HG02571 (cell line): ENCODE data around the gene ZNF611.
"Not testable (repeated sequence)": the region's sequence is repeated elsewhere in the genome, so short reads cannot be mapped to it uniquely, and the experiment has no call there.

Experiments used
- ATAC-seq: cut with Tn5 transposase; IDR thresholded peaks from one replicate; pipeline ENCODE4 v1.9.1; 2021; ENCODE audit warnings: mild to moderate bottlenecking, moderate library complexity; ENCODE audit not compliant: unreplicated experiment

ZNF611 gene

GRCh38 chr19:52687684-52688083 lies 47.2 kb downstream of the ZNF611 start:
- no peak for ATAC-seq

- no peak for ATAC-seq
Measured at GRCh38 chr19:52685811-52686210, 49.0 kb downstream of the ZNF611 start.

- ATAC-seq = not testable (repeated sequence)
Measured at GRCh38 chr19:52681216-52681615, 53.6 kb downstream of the ZNF611 start.

GRCh38 chr19:52679598-52679997 lies 55.2 kb downstream of the ZNF611 start:
- ATAC-seq = no peak

- ATAC-seq = not testable (repeated sequence)
Measured at GRCh38 chr19:52675239-52675638, 59.6 kb downstream of the ZNF611 start.

- ATAC-seq = no peak
Measured at GRCh38 chr19:52673014-52673413, 61.8 kb downstream of the ZNF611 start.

- ATAC-seq = no peak
Measured at GRCh38 chr19:52670046-52670445, 64.8 kb downstream of the ZNF611 start.

- ATAC-seq = no peak
Measured at GRCh38 chr19:52669586-52669985, 65.3 kb downstream of the ZNF611 start.

GRCh38 chr19:52667972-52668371 lies 66.9 kb downstream of the ZNF611 start:
- no peak for ATAC-seq

- no peak for ATAC-seq
Measured at GRCh38 chr19:52666506-52666905, 68.3 kb downstream of the ZNF611 start.

GRCh38 chr19:52665529-52665928 lies 69.3 kb downstream of the ZNF611 start:
- no peak for ATAC-seq

GRCh38 chr19:52665027-52665426 lies 69.8 kb downstream of the ZNF611 start:
- no peak for ATAC-seq

GRCh38 chr19:52664461-52664860 lies 70.4 kb downstream of the ZNF611 start:
- ATAC-seq = no peak

GRCh38 chr19:52662631-52663030 lies 72.2 kb downstream of the ZNF611 start:
- ATAC-seq = no peak

GRCh38 chr19:52660981-52661380 lies 73.9 kb downstream of the ZNF611 start:
- ATAC-seq = no peak

- no peak for ATAC-seq
Measured at GRCh38 chr19:52659013-52659412, 75.8 kb downstream of the ZNF611 start.

- ATAC-seq = no peak
Measured at GRCh38 chr19:52658595-52658994, 76.2 kb downstream of the ZNF611 start.

- ATAC-seq = no peak
Measured at GRCh38 chr19:52653161-52653560, 81.7 kb downstream of the ZNF611 start.
